Vagina (tissue), 2 donors: Measurements from ENCODE around the gene PRELID2.

Source experiments
- POLR2A ChIP-seq, 2 donors: fragments of 450-650 bp; IDR thresholded peaks; one replicate each; pipeline ENCODE4 v1.6.1; 2017; ENCODE audit warnings: antibody characterized with exemption in 2 of 2, mild to moderate bottlenecking in 2 of 2, moderate library complexity in 2 of 2
- POLR2AphosphoS5 ChIP-seq, 2 donors: sonication (generic); formaldehyde crosslinking; IDR thresholded peaks; one replicate each; pipeline ENCODE4 v1.9.0; 2017; ENCODE audit warnings: antibody characterized with exemption in 2 of 2, mild to moderate bottlenecking in 2 of 2, low read depth in 1 of 2; ENCODE audit not compliant: insufficient read depth in 1 of 2
- TF ChIP-seq, protein P1 (sequence below), 3 experiments: fragments of 450-650 bp in 2 of 3; fragments of 200-600 bp in 1 of 3; sonication (generic) in 1 of 3; IDR thresholded peaks; one replicate each; pipeline ENCODE4 v1.5.1; 2017 to 2019; ENCODE audit warnings: antibody characterized with exemption in 3 of 3, mild to moderate bottlenecking in 2 of 3, moderate library complexity in 2 of 3

DNA sequence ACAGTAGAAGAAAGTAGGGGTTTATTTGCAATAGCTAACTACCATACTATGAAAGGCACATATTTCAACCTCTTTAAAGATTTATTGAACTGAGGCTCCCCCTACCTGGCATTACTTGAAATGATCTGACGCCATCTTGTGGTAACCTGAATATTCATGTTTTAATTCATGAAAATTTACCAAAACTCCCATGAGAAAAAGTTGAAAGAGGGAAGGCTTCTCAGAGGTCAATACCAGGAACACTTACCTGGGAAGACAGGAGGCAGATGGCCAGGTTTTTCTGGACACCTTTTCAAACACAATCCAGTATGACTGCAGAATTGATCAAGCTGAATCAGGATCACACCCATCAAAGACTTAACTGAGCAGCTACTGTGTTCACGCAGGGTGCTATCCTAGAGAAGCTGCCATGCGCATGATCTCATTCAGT is 9.4 kb downstream of the PRELID2 start:
- no peak for TF ChIP-seq POLR2A (IDR thresholded peaks at IDR 0.05)
- TF ChIP-seq, protein P1, sequence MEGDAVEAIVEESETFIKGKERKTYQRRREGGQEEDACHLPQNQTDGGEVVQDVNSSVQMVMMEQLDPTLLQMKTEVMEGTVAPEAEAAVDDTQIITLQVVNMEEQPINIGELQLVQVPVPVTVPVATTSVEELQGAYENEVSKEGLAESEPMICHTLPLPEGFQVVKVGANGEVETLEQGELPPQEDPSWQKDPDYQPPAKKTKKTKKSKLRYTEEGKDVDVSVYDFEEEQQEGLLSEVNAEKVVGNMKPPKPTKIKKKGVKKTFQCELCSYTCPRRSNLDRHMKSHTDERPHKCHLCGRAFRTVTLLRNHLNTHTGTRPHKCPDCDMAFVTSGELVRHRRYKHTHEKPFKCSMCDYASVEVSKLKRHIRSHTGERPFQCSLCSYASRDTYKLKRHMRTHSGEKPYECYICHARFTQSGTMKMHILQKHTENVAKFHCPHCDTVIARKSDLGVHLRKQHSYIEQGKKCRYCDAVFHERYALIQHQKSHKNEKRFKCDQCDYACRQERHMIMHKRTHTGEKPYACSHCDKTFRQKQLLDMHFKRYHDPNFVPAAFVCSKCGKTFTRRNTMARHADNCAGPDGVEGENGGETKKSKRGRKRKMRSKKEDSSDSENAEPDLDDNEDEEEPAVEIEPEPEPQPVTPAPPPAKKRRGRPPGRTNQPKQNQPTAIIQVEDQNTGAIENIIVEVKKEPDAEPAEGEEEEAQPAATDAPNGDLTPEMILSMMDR (IDR thresholded peaks at IDR 0.05), result peak; percentile 55 to 70 (median 66)
- peak in 1 of 2 donors; percentile 21 for TF ChIP-seq POLR2AphosphoS5 (IDR thresholded peaks at IDR 0.05; ENCODE audit: insufficient read depth in 1 of 2, low read depth in 1 of 2)
